Measurements from ENCODE around the gene CENPP.

GRCh38 chr9:92406477-92406876 is 80.7 kb downstream of the CENPP start:
- no peak for TF ChIP-seq CTCF (IDR thresholded peaks at IDR 0.05)
- TF ChIP-seq POLR2A (IDR thresholded peaks at IDR 0.05): no peak
